GM12878 (cell line): ENCODE results near the gene SALL3. TPM values are rescaled to one million over a fixed set of nuclear protein-coding genes. Genes with fewer than 3 reads are reported as not detected.

Source experiments
- ATAC-seq: fragments of 200-7000 bp; cut with Tn5 transposase; 3 replicates; pipeline ENCODE4 v1.9.1; 2020; ENCODE audit warnings: mild to moderate bottlenecking, moderate library complexity
- BruUV-seq: library from RNA; stranded (reverse); fragments of 400-500 nt; replicated peaks from 2 replicates; lab custom pipeline; 2021; lab: Mats Ljungman, UMichigan
- CTCF ChIA-PET: fragments of 300-600 bp; sonication (Branson Sonifier 250); formaldehyde crosslinking; extraction: SDS; loops from one replicate; lab custom pipeline; 2021; ENCODE audit warnings: inconsistent platforms; lab: Yijun Ruan, JAX
- POLR2A ChIA-PET: fragments of 350-600 bp; formaldehyde crosslinking; extraction: SDS; loops from one replicate; lab custom pipeline; 2021; ENCODE audit warnings: inconsistent platforms; lab: Charles Lee
- RAD21 ChIA-PET: fragments of 300-600 bp; sonication (Branson Sonifier 250); formaldehyde crosslinking; loops from one replicate; lab custom pipeline; 2023; ENCODE audit warnings: antibody characterized with exemption; ENCODE audit not compliant: unreplicated experiment; lab: Charles Lee
- SMC1A ChIA-PET: fragments of 300-600 bp; sonication (Branson Sonifier 250); formaldehyde crosslinking; loops from one replicate; lab custom pipeline; 2023; ENCODE audit not compliant: unreplicated experiment, uncharacterized antibody; lab: Charles Lee
- DNase-seq: peaks from one replicate; pipeline ENCODE4 v3.0.0-alpha.2; 2011; ENCODE audit warnings: low read depth, low spot score
- FAIRE-seq: peaks from 3 replicates; lab custom pipeline; 2011; peaks lifted over from hg19 to GRCh38; lab: Jason Lieb, UNC
- H2AFZ ChIP-seq: 2 replicates; pipeline ENCODE4 v1.6.0; 2011; ENCODE audit warnings: low read depth, low read length, control low read depth; ENCODE audit not compliant: control insufficient read depth
- H3K27ac ChIP-seq: 2 replicates; pipeline ENCODE4 v1.5.1; 2011; ENCODE audit warnings: control low read depth; ENCODE audit not compliant: control insufficient read depth, insufficient read depth
- H3K27me3 ChIP-seq, 2 experiments: replicated peaks in 1 of 2; 2 replicates each; pipeline versions ENCODE4 v1.6.0 to v1.6.1; 2011; ENCODE audit warnings: low read length in 1 of 2; ENCODE audit not compliant: control insufficient read depth in 2 of 2, insufficient read depth in 2 of 2
- H3K36me3 ChIP-seq, 2 experiments: 2 replicates each; pipeline ENCODE4 v1.5.1; 2011; ENCODE audit warnings: low read length in 1 of 2; ENCODE audit not compliant: control insufficient read depth in 2 of 2, insufficient read depth in 2 of 2
- H3K4me1 ChIP-seq: 2 replicates; pipeline ENCODE4 v1.6.1; 2011; ENCODE audit warnings: mild to moderate bottlenecking, low read length, moderate library complexity, mixed read lengths; ENCODE audit not compliant: control insufficient read depth, insufficient read depth
- H3K4me2 ChIP-seq: 2 replicates; pipeline ENCODE4 v1.6.0; 2011; ENCODE audit warnings: control low read depth; ENCODE audit not compliant: control insufficient read depth, insufficient read depth
- H3K4me3 ChIP-seq: fragments of 200-600 bp; sonication (generic); 2 replicates; pipeline ENCODE4 v1.5.1; 2016
- H3K79me2 ChIP-seq: 2 replicates; pipeline ENCODE4 v1.6.0; 2011; ENCODE audit warnings: low read length; ENCODE audit not compliant: control insufficient read depth, insufficient read depth
- H3K9ac ChIP-seq: 2 replicates; pipeline ENCODE4 v1.8.0; 2011; ENCODE audit warnings: low read length, control low read depth, mixed read lengths; ENCODE audit not compliant: control insufficient read depth, insufficient read depth
- H3K9me3 ChIP-seq: replicated peaks from 3 replicates; pipeline ENCODE4 v1.5.1; 2011; ENCODE audit warnings: mild to moderate bottlenecking, low read length; ENCODE audit not compliant: control insufficient read depth, insufficient read depth
- H4K20me1 ChIP-seq: 2 replicates; pipeline ENCODE4 v1.6.0; 2011; ENCODE audit not compliant: control insufficient read depth, insufficient read depth
- BRCA1 ChIP-seq: IDR thresholded peaks from 2 replicates; pipeline ENCODE4 v1.6.1; 2011; ENCODE audit warnings: low read depth, low read length, improper control_type of control experiment
- CBX5 ChIP-seq: sonication (generic); IDR thresholded peaks from 2 replicates; pipeline ENCODE4 v1.6.1; 2016; ENCODE audit warnings: low read depth, moderate library complexity, mild to moderate bottlenecking, inconsistent platforms
- ESRRA ChIP-seq: IDR thresholded peaks from 2 replicates; pipeline ENCODE4 v1.6.1; 2012; ENCODE audit warnings: mild to moderate bottlenecking, low read length, improper control_type of control experiment
- ETV6 ChIP-seq, 2 experiments: fragments of 450-650 bp in 1 of 2; IDR thresholded peaks in 1 of 2; conservative IDR thresholded peaks in 1 of 2; 2 replicates each; pipeline ENCODE4 v1.6.1; 2014; ENCODE audit warnings: antibody characterized with exemption in 1 of 2, borderline replicate concordance in 1 of 2, low read depth in 1 of 2, mild to moderate bottlenecking in 1 of 2, moderate library complexity in 1 of 2
- EZH2 ChIP-seq: IDR thresholded peaks from 2 replicates; pipeline ENCODE4 v1.6.1; 2012; ENCODE audit warnings: low read depth, mild to moderate bottlenecking, control low read depth, inconsistent platforms, low read length, borderline replicate concordance; ENCODE audit not compliant: control insufficient read depth
- JUNB ChIP-seq: IDR thresholded peaks from 2 replicates; pipeline ENCODE4 v1.6.1; 2016; ENCODE audit warnings: antibody characterized with exemption, mild to moderate bottlenecking
- JUND ChIP-seq: IDR thresholded peaks from 2 replicates; pipeline ENCODE4 v1.6.1; 2012; ENCODE audit warnings: low read depth, mild to moderate bottlenecking, low read length, improper control_type of control experiment, moderate library complexity
- LARP7 ChIP-seq: fragments of 450-650 bp; IDR thresholded peaks from 2 replicates; pipeline ENCODE4 v1.6.1; 2017; ENCODE audit warnings: mild to moderate bottlenecking
- NFXL1 ChIP-seq: fragments of 450-650 bp; IDR thresholded peaks from 2 replicates; pipeline ENCODE4 v1.6.1; 2017; ENCODE audit warnings: antibody characterized with exemption, mild to moderate bottlenecking, borderline replicate concordance
- POLR2A ChIP-seq: IDR thresholded peaks from 2 replicates; pipeline ENCODE4 v1.6.1; 2011; ENCODE audit warnings: low read depth, mild to moderate bottlenecking, low read length
- POU2F2 ChIP-seq: IDR thresholded peaks from 3 replicates; pipeline ENCODE4 v1.6.1; 2011; ENCODE audit warnings: low read depth, mild to moderate bottlenecking, low read length, borderline replicate concordance
- RAD51 ChIP-seq: fragments of 450-650 bp; IDR thresholded peaks from 2 replicates; pipeline ENCODE4 v1.6.1; 2016; ENCODE audit warnings: moderate library complexity, mild to moderate bottlenecking, inconsistent platforms
- RELA ChIP-seq: fragments of 450-650 bp; IDR thresholded peaks from 2 replicates; pipeline ENCODE4 v1.8.0; 2014; ENCODE audit warnings: borderline replicate concordance; ENCODE audit not compliant: partially characterized antibody
- SP1 ChIP-seq: IDR thresholded peaks from one replicate; pipeline ENCODE4 v1.6.1; 2011; ENCODE audit warnings: low read depth, low read length
- SRF ChIP-seq, 2 experiments: IDR thresholded peaks; 2 replicates each; pipeline ENCODE4 v1.6.1; 2011; ENCODE audit warnings: low read depth in 2 of 2, low read length in 2 of 2, mild to moderate bottlenecking in 1 of 2, moderate library complexity in 1 of 2
- TCF12 ChIP-seq: IDR thresholded peaks from 2 replicates; pipeline ENCODE4 v1.6.1; 2011; ENCODE audit warnings: low read depth, mild to moderate bottlenecking, low read length
- ZNF384 ChIP-seq: IDR thresholded peaks from 2 replicates; pipeline ENCODE4 v1.6.1; 2012; ENCODE audit warnings: low read depth, mild to moderate bottlenecking, low read length, improper control_type of control experiment, borderline replicate concordance
- WGBS: methylation state at CpG from one replicate; pipeline ENCODE4 v1.1.6; 2016; ENCODE audit warnings: low lambda C conversion rate; ENCODE audit not compliant: insufficient replicate concordance, insufficient coverage; ENCODE audit errors: missing lambda C conversion rate; 5-methylcytosine and 5-hydroxymethylcytosine counted together
- in situ Hi-C: fragments of 300-500 bp; cut with MboI; formaldehyde crosslinking; loops from 9 replicates; pipeline ENCODE4 v1.14.3; 2018; ENCODE audit warnings: mixed read lengths
- intact Hi-C: fragments of 100-400 bp; cut with micrococcal nuclease; formaldehyde crosslinking; loops from one replicate; pipeline ENCODE4 v1.14.2; 2022; ENCODE audit not compliant: unreplicated experiment
- polyA plus RNA-seq, 11 experiments: library from polyadenylated mRNA; depleted of rRNA in 4 of 11; unstranded in 6 of 11; stranded (reverse) in 5 of 11; fragments of >200 nt; fragmentation: Nextera tagmentation in 4 of 11; fragmentation: Illumina TruSeq in 1 of 11; extraction: Ambion mirVana in 4 of 11; extraction: Trizol in 1 of 11; gene quantifications; 1 replicate in 1 of 11; 2 replicates in 10 of 11; pipeline versions ENCODE4 v1.2.1 to v1.2.3, GENCODE V29; 2011 to 2016; ENCODE audit warnings: inconsistent platforms in 2 of 11, missing spikeins in 2 of 11, low read depth in 1 of 11
- total RNA-seq, 4 experiments: library from RNA; depleted of rRNA in 3 of 4; stranded (reverse); fragments of >200 nt in 3 of 4; fragmentation: Illumina TruSeq in 1 of 4; extraction: Trizol in 1 of 4; gene quantifications; 2 replicates each; pipeline versions ENCODE4 v1.2.1 to v1.2.3, GENCODE V29; 2013 to 2021
- TF ChIP-seq, protein P1 (sequence below): fragments of 150-350 bp; IDR thresholded peaks from 2 replicates; pipeline ENCODE4 v1.6.1; 2016; ENCODE audit warnings: low read depth, low read length

Gene SALL3
- total and polyA plus RNA-seq, 10 of the 15 experiments (the other 5 are each of a cell fraction or from before 2014, with no cell fraction given), result 0.01 to 0.10 (median 0.07) TPM; not detected in 7

DNA sequence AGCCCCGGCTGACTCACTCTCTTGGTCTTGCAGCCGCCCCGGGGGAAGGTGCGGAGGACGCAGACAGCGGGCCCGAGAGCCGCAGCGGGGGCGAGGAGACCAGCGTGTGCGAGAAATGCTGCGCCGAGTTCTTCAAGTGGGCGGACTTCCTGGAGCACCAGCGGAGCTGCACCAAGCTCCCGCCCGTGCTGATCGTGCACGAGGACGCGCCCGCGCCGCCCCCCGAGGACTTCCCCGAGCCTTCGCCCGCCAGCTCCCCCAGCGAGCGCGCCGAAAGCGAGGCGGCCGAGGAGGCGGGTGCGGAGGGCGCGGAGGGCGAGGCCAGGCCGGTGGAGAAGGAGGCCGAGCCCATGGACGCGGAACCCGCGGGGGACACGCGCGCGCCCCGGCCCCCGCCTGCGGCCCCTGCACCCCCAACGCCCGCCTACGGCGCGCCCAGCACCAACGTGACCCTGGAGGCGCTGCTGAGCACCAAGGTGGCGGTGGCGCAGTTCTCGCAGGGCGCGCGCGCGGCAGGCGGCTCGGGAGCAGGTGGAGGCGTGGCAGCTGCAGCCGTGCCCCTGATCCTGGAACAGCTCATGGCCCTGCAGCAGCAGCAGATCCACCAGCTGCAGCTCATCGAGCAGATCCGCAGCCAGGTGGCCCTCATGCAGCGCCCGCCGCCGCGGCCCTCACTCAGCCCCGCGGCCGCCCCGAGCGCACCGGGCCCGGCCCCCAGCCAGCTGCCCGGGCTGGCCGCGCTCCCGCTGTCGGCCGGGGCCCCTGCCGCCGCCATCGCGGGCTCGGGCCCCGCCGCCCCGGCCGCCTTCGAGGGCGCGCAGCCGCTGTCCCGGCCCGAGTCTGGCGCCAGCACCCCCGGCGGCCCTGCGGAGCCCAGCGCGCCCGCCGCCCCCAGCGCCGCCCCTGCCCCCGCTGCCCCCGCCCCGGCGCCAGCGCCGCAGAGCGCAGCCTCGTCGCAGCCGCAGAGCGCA lies 12.7 kb downstream of the SALL3 start:
- in situ Hi-C loops, result no loop called here
- Histone ChIP-seq H3K9me3 (no peaks in the 10 kb centered on the region; the same call in 2 of the 3 replicates), H3K27me3 (no peaks in the 10 kb centered on the region), H3K36me3 (no peaks in the 10 kb centered on the region), H3K4me3 (no peak overlapping the region), H3K9ac (no peak overlapping the region), H3K4me1 (no peaks in the 10 kb centered on the region), H3K27ac (no peak overlapping the region), H3K79me2 (no peaks in the 10 kb centered on the region), H4K20me1 (no peaks in the 10 kb centered on the region), H2AFZ (no peak overlapping the region), H3K4me2 (no peak overlapping the region)
- RAD21 ChIA-PET, result no interaction called here
- ATAC-seq (no peak), DNase-seq (no peak), FAIRE-seq (no peak)
- TF ChIP-seq NFXL1 (no peak), LARP7 (no peak), SRF (IDR thresholded peaks at IDR 0.05; ENCODE audit: low read depth in 2 of 2, low read length in 2 of 2) (no peak), JUNB (no peak), RELA (no peak), SP1 (no peak), ZNF384 (no peak), EZH2 (no peak), JUND (no peak), BRCA1 (no peak), POU2F2 (no peak), RAD51 (no peak), ESRRA (no peak), POLR2A (no peak), CBX5 (no peak), TCF12 (no peak), ETV6 (conservative IDR thresholded peaks at IDR 0.05 in 1 of 2, IDR thresholded peaks at IDR 0.05 in 1 of 2; ENCODE audit: borderline replicate concordance in 1 of 2, low read depth in 1 of 2) (no peak)
- TF ChIP-seq, protein P1, sequence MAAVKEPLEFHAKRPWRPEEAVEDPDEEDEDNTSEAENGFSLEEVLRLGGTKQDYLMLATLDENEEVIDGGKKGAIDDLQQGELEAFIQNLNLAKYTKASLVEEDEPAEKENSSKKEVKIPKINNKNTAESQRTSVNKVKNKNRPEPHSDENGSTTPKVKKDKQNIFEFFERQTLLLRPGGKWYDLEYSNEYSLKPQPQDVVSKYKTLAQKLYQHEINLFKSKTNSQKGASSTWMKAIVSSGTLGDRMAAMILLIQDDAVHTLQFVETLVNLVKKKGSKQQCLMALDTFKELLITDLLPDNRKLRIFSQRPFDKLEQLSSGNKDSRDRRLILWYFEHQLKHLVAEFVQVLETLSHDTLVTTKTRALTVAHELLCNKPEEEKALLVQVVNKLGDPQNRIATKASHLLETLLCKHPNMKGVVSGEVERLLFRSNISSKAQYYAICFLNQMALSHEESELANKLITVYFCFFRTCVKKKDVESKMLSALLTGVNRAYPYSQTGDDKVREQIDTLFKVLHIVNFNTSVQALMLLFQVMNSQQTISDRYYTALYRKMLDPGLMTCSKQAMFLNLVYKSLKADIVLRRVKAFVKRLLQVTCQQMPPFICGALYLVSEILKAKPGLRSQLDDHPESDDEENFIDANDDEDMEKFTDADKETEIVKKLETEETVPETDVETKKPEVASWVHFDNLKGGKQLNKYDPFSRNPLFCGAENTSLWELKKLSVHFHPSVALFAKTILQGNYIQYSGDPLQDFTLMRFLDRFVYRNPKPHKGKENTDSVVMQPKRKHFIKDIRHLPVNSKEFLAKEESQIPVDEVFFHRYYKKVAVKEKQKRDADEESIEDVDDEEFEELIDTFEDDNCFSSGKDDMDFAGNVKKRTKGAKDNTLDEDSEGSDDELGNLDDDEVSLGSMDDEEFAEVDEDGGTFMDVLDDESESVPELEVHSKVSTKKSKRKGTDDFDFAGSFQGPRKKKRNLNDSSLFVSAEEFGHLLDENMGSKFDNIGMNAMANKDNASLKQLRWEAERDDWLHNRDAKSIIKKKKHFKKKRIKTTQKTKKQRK, result no peak
- POLR2A ChIA-PET, result no interaction called here
- no TSS peak for BruUV-seq
- SMC1A ChIA-PET, result no interaction called here
- 89% methylated on average over 32 of the region's 129 CpGs for WGBS
- intact Hi-C loops, result no loop called here
- CTCF ChIA-PET, result no interaction called here
